Raji (cell line): ENCODE data around the gene PGAP6.

Experiments
- POLR2A ChIP-seq: IDR thresholded peaks from 2 replicates; pipeline ENCODE4 v1.6.1; 2011; ENCODE audit warnings: low read depth, low read length, control low read depth; ENCODE audit not compliant: insufficient read depth

The PGAP6 gene

DNA sequence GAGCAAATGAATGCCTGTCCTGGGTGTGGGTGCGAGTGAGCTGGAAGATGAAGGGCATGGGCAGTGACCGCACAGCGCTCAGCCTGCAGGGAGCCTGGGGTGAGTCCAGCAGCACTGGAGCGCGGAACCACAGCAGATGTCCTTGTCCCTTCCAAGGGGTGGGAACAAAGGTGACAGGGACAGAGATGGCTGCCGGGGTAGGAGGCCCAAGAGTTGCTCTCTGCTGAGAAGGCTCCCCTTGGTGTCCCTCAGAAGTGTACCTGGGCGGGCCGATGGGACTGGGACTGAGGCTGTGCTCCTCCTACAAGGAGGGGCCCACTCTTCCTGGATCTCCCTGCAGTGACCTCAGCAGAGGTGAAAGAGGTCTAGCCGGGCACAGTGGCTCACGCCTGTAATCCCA is 7.6 kb upstream of the PGAP6 start:
- TF ChIP-seq POLR2A = no peak

DNA sequence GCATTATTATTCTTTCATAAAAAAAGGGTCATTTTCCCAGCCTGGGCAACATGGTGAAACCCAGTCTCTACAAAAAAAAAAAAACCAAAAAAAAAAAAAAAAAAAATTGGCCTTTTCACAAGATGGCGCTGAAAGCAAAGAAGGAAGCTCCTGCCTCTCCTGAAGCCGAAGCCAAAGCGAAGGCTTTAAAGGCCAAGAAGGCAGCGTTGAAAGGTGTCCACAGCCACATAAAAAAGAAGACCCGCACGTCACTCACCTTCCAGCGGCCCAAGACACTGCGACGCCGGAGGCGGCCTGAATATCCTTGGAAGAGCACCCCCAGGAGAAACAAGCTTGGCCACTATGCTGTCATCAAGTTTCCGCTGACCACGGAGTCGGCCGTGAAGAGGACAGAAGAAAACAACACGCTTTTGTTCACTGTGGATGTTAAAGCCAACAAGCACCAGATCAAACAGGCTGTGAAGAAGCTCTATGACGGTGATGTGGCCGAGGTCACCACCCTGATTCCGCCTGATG is 4.9 kb upstream of the PGAP6 start:
- TF ChIP-seq POLR2A = no peak

DNA sequence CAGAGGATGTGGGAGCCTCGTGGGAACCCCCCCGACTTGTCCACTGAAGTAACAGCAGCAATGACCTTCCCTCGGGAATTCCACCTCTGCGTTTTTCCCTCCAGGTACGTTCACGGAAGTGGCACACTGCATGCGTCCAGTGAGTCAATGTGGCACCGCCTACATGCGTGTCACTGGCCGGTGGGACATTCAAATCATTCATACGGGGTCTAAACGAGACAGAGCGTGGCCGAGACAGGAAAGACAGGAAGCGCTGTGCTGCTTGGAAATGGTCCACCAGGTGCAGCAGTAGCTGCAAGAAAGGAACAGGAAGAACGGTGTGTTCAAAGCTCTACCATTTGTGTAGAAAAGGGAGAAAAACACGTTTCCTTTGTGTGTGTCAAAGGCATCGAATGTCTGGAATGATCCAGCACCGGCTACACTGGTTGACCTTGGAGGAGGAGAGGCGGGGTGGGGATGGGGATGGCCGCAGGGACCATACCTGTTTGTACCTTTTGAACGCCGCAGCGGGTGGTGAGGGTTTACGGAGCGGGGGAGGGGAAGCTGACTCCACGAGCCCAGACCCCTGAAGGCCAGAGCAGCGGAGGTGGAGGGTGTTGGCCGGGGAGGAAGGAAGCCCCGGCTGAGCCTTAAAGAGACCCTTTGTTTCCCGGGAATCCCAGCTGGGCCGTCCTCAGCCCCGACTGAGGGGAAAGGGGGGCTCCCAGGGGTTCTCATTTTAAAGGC is 1.7 kb upstream of the PGAP6 start:
- TF ChIP-seq POLR2A = no peak; the same call in none of the 2 replicates

DNA sequence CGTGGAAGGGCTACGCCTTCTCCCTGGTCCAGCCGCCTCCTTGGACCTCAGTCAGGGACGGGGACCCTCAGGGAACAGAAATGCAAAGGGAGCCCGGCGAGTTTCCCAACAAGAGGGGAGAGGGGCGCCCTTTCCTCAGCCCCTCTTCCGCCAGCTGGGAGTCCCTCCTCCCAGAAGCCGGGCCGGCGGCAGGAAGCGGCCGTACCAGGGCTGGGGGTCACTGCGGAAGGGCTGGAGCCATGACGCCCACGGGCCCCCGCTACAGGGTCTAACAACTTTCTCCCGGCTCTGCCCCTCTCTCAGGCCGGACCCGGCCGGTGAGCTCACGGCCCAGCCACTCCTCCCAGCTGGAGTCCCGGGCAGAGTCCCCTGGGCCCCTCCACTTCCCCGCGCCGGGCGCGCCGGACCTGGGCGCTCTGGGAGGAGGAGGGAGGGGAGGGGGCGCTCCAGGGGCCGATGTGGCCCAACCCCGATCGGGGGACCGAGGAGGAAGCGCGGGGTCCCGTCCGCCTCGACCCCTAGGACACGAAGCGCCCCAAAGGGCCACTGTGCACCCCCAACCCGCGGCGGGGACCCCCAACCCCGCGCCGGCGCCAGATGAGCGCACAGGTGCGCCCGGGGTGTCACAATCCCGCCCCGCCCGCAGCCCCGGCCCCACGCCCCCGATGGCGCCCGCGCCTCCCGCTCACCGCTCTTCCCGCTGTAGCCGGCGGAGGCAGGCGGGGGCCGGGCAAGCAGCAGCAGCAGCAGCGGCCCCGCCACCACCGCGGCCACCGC is 578 bp downstream of the PGAP6 start:
- no peak for TF ChIP-seq POLR2A

DNA sequence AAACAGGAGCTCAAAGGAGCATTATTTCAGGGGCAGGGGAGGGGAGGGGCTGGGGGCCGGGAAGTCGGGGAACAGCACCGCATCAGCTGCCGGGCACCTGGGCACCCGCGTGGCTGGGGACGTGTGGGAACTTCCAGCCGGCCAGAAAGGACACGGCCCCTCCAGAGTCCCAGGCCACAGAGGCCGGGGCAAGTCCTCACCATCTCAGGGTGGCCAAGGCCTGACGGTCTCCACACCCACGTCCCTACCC is 1.1 kb downstream of the PGAP6 start:
- TF ChIP-seq POLR2A = no peak

DNA sequence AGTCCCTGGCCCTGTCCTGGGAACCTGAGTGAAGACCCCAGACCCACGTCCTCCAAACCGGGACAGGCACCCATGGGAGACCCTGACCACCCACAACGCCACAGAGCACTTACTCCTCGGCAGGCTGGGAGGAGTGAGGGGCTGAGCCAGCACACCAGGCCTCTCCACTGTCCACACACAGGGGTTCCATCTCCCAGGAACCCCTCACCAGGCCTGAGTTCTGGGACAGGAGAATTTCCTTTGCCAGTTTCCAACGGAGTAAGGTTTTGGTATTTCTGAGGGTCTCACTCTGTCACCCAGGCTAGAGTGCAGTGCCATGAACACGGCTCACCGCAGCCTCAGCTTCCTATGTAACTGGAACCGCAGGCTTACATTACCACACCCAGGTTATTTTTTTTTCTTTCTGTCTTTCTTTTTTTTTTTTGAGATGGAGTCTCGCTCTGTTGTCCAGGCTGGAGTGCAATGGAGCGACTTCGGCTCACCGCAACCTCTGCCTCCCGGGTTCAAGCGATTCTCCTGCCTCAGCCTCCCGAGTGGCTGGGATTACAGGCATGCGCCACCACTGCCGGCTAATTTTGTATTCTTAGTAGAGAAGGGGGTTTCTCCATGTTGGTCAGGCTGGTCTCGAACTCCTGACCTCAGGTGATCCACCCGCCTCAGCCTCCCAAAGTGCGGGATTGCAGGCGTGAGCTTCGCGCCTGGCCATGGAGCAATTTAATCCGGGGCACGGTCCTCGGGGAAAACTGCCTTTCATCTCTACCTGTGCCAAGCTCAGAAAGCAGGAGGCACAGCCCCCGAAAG is 1.6 kb downstream of the PGAP6 start:
- TF ChIP-seq POLR2A = no peak

DNA sequence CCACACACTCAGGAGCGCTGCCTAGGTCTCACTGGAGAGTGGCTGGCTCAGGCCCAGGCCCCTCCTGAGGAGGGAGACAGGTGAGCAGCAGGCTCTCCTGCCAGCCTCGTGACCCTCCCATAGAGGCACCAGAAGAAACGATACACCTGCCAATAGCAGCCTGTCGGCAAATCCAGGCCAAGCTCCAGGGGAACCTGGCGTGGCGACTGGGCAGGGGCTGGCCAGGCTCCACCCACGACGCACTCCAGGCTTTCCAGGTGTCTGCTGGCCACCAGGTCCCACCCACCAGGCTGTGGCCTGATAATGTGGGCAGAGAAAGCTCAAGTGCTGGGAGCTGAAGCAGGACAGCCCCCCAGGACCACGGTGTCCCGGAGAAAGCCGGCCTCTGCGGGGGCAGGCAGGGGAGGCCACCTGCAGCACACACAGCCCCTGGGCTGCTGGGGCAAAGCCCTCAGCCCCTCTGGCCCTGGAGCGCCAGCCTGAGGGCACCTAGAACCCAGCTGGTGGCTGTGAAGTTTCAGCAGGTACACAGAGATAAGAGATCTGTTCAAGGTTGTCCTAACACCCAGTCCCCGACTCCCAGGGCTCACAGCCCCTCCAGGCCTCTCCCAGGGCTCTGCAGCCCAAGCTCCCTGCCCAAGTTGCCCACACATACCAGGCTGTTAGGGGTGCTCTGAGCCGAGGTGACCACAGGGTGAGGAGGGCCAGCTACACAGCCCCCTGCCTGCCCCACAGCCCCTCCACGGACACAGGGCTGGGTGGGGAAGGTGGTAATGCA is 2.4 kb downstream of the PGAP6 start:
- TF ChIP-seq POLR2A = no peak

DNA sequence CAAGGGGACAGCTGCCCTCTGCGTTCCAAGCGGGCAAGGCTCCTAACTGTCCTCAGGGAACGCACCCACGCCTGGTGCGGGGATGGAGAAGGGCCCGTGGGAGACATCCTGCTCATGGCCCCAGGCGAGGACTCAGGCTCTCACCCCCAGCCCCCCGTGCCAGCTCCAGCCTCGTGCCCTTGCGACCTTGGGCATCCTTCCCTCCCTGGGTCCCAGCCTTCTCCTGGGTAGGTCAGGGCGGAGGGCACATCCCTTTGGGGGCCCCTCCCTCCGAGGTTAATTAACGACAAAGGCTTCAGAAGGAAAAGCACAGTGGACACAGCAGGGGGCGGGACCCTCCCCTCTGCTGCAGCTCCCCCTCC is 3.0 kb downstream of the PGAP6 start:
- no peak for TF ChIP-seq POLR2A

DNA sequence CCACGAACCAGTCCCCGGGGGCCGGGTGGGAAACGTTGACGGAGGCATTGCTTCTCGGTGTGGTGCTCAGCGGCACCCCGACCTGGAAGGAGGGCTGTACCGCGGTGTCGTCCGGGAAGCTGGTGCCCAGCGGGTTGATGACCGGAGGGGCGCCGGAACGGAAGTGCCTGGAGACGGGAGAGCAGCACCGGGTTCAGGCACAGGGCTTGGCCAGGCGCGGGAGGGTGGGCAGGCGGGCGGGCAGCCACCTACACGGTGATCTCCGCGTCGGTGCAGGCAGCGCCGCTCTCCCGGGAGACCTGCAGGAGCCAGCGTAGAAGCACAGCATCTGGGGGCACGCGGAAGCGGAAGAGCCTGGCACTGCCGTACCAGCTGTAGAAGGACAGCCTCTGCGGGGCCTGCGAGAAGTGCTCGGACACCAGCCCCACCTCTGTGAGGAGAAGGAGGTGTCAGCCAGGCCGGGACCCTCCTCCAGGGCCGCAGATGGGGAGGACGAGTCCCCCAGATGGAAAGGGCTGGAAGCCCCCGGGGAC is 4.3 kb downstream of the PGAP6 start:
- TF ChIP-seq POLR2A = no peak

DNA sequence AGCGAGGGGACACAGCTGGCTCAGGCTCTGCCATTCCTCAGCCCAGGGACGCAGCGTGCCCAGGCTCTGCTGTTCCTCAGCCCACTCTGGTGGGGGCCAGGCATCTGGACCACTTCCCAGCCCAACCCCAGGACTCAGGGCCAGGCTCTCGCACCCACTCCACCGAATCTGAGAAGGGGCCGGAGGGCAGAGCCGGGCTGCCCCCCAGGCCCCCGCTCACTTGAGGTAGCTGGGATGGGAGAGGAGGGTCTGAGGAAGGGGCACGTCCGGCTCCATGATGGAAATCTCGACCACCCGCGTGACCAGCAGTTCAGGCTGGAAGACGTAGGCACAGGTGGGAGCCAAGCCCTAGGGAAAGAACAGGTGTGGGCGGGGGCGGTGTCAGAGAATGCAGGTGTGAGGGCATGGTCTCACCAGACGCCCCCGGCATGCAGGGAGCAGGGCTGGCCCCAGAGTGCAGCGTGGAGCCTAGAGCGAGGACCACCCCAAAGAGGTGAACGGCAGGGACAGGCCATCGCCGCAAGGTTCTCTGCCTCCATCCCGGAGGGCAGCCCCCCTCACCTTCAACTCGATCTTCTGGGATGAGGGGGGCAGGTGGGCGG is 4.9 kb downstream of the PGAP6 start:
- no peak for TF ChIP-seq POLR2A

DNA sequence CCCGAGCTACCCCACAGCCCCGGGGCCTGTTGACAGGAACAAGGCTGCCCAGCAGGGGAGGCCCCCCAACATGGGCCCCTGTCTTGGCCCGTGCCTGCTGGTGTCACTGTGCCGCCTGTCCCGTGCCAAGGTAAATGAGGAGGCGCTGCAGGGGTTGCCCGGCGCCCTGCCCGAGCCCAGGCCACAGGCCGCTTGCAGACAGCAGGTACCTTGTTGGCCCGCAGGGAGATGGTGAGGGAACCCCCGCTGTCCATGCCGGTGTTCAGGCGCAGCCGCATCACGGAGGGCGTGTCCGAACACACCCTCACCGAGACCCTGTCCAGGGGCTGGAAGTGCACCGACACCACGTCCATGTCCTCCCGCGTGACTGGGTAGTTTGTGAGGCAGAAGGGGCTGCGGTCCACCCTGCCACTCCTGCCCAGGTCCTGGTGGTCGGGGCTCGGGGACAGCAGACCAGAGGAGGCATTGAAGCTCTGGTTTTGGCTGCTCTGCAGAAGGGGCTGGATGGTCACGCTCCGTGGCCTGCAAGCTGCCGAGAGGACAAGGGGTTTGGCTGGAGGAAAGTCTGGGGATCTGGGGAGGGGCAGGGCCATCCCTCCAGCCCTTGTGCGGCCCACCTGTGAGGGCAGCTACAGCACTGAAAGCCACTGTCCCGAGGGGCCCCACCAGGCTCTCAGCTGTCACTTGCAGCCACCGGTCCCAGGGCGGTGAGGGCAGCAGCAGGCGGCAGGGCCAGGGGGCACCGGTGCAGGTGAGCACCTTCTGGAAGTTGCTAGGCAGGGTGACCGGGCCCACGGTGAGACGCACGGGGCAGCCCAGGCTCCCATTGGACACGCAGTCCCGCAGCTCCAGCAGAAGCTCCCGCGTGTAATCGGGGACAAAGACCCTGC is 5.6 kb downstream of the PGAP6 start:
- no peak for TF ChIP-seq POLR2A

DNA sequence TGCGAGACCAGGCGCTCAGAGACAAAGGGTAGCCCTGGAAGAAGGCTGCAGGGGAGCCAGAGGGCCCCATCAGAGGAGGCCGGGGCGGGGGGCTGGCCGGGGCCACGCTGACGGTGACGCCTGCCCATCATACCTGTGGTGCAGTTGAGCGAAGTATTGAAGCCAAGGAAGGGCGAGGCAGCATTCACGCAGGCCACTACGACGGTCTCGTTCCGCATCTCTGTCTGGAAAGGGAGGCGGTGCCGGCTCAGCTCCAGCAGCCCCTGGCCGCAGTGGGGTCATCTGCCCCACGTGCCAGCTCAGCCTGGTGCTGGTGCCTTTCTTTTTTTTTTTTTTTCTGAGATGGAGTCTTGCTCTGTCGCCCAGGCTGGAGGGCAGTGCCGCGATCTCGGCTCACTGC is 6.6 kb downstream of the PGAP6 start:
- TF ChIP-seq POLR2A = no peak

DNA sequence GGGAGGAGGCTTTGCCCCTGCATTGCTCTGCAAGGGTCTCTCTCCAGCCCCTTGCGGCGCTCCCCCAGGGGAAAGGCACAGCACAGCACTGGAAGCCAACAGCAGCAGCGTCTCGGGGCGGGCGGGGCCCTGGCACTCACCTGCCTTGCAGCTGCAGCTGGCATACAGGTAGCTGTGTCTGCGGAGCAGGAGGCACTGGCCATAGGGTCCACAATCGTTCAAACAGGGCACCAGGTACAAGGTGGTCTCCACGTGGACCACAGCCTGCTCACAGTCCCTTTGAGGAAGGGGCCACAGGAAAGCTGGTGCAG is 7.2 kb downstream of the PGAP6 start:
- no peak for TF ChIP-seq POLR2A
